GM21360 (cell line): ENCODE results near the gene CD82.
"Not testable (repeated sequence)": the region's sequence is repeated elsewhere in the genome, so short reads cannot be mapped to it uniquely, and the experiment has no call there.

Source experiments
- ATAC-seq: cut with Tn5 transposase; IDR thresholded peaks from one replicate; pipeline ENCODE4 v1.9.1; 2021; ENCODE audit warnings: mild to moderate bottlenecking, moderate library complexity; ENCODE audit not compliant: unreplicated experiment

The CD82 gene

GRCh38 chr11:44628730-44629700 is 63.6 kb downstream of the CD82 start:
- ATAC-seq: no peak

- ATAC-seq: no peak
Observed at GRCh38 chr11:44629732-44630345, 64.4 kb downstream of the CD82 start.

- ATAC-seq: no peak
Observed at GRCh38 chr11:44630511-44631210, 65.2 kb downstream of the CD82 start.

- ATAC-seq: no peak
Observed at GRCh38 chr11:44631831-44632230, 66.4 kb downstream of the CD82 start.

- no peak for ATAC-seq
Observed at GRCh38 chr11:44632466-44633123, 67.1 kb downstream of the CD82 start.

- ATAC-seq: no peak
Observed at GRCh38 chr11:44633641-44634040, 68.2 kb downstream of the CD82 start.

- no peak for ATAC-seq
Observed at GRCh38 chr11:44634401-44635281, 69.2 kb downstream of the CD82 start.

- ATAC-seq: no peak
Observed at GRCh38 chr11:44637487-44637886, 72.0 kb downstream of the CD82 start.

- ATAC-seq: no peak
Observed at GRCh38 chr11:44638032-44638431, 72.6 kb downstream of the CD82 start.

GRCh38 chr11:44643217-44643616 is 77.8 kb downstream of the CD82 start:
- no peak for ATAC-seq

- no peak for ATAC-seq
Observed at GRCh38 chr11:44645827-44646226, 80.4 kb downstream of the CD82 start.

- not testable (repeated sequence) for ATAC-seq
Observed at GRCh38 chr11:44647255-44647955, 81.9 kb downstream of the CD82 start.

GRCh38 chr11:44648109-44648508 is 82.6 kb downstream of the CD82 start:
- no peak for ATAC-seq

- no peak for ATAC-seq
Observed at GRCh38 chr11:44651535-44652155, 86.2 kb downstream of the CD82 start.

GRCh38 chr11:44652901-44653644 is 87.6 kb downstream of the CD82 start:
- ATAC-seq: no peak

- no peak for ATAC-seq
Observed at GRCh38 chr11:44654057-44654456, 88.6 kb downstream of the CD82 start.

GRCh38 chr11:44654596-44654995 is 89.1 kb downstream of the CD82 start:
- ATAC-seq: no peak

GRCh38 chr11:44657836-44658505 is 92.5 kb downstream of the CD82 start:
- ATAC-seq: no peak
